Gastrocnemius medialis (tissue), 4 donors: ENCODE data around the gene TNS3. TPM values are rescaled to one million over a fixed set of nuclear protein-coding genes. Genes with fewer than 3 reads are reported as not detected.

Source experiments
- ATAC-seq, 2 donors: fragments of 150-250 bp; one replicate each; pipeline ENCODE4 v1.9.1; 2016
- DNase-seq, 2 donors: peaks; one replicate each; pipeline ENCODE4 v3.0.0-alpha.2; 2019
- H3K27ac ChIP-seq, 4 donors: fragments of 200-600 bp; sonication (generic); 1 replicate in 1 of 4; 2 replicates in 3 of 4; pipeline ENCODE4 v1.5.1; 2016 to 2018; ENCODE audit warnings: mild to moderate bottlenecking in 2 of 4, moderate library complexity in 1 of 4
- H3K27me3 ChIP-seq, 3 donors: fragments of 200-600 bp; sonication (generic) in 2 of 3; 1 replicate in 1 of 3; 2 replicates in 2 of 3; pipeline versions ENCODE4 v1.5.1 to v1.6.0; 2016 to 2019; ENCODE audit warnings: mild to moderate bottlenecking in 1 of 3, moderate library complexity in 1 of 3
- H3K36me3 ChIP-seq, 2 donors: fragments of 200-600 bp; sonication (generic) in 1 of 2; one replicate each; pipeline ENCODE4 v1.5.1; 2017 to 2018
- H3K4me1 ChIP-seq, 2 donors: fragments of 200-600 bp; sonication (generic) in 1 of 2; one replicate each; pipeline ENCODE4 v1.5.1; 2016 to 2017; ENCODE audit warnings: mild to moderate bottlenecking in 2 of 2
- H3K4me3 ChIP-seq, 4 donors: fragments of 200-600 bp; sonication (generic) in 3 of 4; 1 replicate in 1 of 4; 2 replicates in 3 of 4; pipeline ENCODE4 v1.5.1; 2016 to 2019; ENCODE audit warnings: mild to moderate bottlenecking in 2 of 4
- H3K9me3 ChIP-seq, 3 donors: fragments of 200-600 bp; sonication (generic) in 2 of 3; 1 replicate in 1 of 3; 2 replicates in 2 of 3; pipeline ENCODE4 v1.5.1; 2016 to 2019
- POLR2A ChIP-seq, 2 donors: fragments of 450-650 bp; IDR thresholded peaks; one replicate each; pipeline ENCODE4 v1.6.1; 2017; ENCODE audit warnings: antibody characterized with exemption in 2 of 2, mild to moderate bottlenecking in 2 of 2, moderate library complexity in 2 of 2
- in situ Hi-C, 4 donors: fragments of 200-750 bp; cut with MboI; loops; one replicate each; pipeline versions ENCODE4 v1.15.0 to v1.8.0; 2017; ENCODE audit warnings: low sequenced_read_pairs in 4 of 4
- intact Hi-C: fragments of 100-400 bp; cut with DNase I; formaldehyde crosslinking; loops from one replicate; pipeline ENCODE4 v1.15.1; 2023; ENCODE audit warnings: low total_unique reads
- total RNA-seq, 4 donors: library from RNA; depleted of rRNA; stranded (reverse); fragments of >200 nt; gene quantifications; one replicate each; pipeline versions ENCODE4 v1.1.0 to v1.2.3, GENCODE V29; 2016
- TF ChIP-seq, protein P1 (sequence below), 5 experiments: fragments of 450-650 bp in 3 of 5; fragments of 200-600 bp in 2 of 5; sonication (generic) in 2 of 5; IDR thresholded peaks in 4 of 5; conservative IDR thresholded peaks in 1 of 5; 1 replicate in 4 of 5; 2 replicates in 1 of 5; pipeline ENCODE4 v1.5.1; 2016 to 2019; ENCODE audit warnings: antibody characterized with exemption in 5 of 5, mild to moderate bottlenecking in 3 of 5, moderate library complexity in 3 of 5

Gene TNS3
- total RNA-seq, 4 donors from 2014 or later = 39.4 to 64.3 (median 50.5) TPM

DNA sequence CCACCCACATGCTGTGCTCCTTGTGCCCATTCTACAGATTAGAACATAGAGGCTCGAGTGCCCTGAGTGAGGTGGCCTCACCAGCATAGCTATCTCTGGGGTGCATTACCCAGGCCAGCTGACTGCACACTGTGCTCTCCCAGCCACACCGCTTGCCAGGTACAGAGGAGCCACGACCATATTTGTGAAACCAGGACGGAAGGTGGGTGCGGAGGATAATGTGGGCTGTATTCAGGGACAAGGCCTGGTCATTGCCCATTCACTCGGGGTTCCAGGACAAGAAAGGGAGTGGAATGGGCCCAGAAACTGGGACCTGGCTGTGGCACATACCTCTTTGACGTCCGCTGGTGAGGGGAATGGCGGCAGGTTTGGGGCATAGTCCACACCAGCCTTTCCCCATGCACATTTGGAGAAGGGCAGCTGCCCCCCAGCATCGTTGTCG, 236.0 kb downstream of the TNS3 start:
- no peaks in the 10 kb centered on the region for H3K27me3 ChIP-seq
- intact Hi-C loops = no loop called here
- ATAC-seq = no peak
- no peaks in the 10 kb centered on the region for H3K9me3 ChIP-seq
- in situ Hi-C loops = no loop called here
- no peak for DNase-seq
- H3K36me3 ChIP-seq = peaks cover 0 to 12% of the 10 kb centered on the region in 2 donors
- TF ChIP-seq, protein P1, sequence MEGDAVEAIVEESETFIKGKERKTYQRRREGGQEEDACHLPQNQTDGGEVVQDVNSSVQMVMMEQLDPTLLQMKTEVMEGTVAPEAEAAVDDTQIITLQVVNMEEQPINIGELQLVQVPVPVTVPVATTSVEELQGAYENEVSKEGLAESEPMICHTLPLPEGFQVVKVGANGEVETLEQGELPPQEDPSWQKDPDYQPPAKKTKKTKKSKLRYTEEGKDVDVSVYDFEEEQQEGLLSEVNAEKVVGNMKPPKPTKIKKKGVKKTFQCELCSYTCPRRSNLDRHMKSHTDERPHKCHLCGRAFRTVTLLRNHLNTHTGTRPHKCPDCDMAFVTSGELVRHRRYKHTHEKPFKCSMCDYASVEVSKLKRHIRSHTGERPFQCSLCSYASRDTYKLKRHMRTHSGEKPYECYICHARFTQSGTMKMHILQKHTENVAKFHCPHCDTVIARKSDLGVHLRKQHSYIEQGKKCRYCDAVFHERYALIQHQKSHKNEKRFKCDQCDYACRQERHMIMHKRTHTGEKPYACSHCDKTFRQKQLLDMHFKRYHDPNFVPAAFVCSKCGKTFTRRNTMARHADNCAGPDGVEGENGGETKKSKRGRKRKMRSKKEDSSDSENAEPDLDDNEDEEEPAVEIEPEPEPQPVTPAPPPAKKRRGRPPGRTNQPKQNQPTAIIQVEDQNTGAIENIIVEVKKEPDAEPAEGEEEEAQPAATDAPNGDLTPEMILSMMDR (IDR thresholded peaks at IDR 0.05 in 4 of 5, conservative IDR thresholded peaks at IDR 0.05 in 1 of 5) = no peak
- TF ChIP-seq POLR2A (IDR thresholded peaks at IDR 0.05) = no peak
- no peaks in the 10 kb centered on the region for H3K4me1 ChIP-seq
- H3K27ac ChIP-seq = no peak overlapping the region
- no peak overlapping the region for H3K4me3 ChIP-seq

DNA sequence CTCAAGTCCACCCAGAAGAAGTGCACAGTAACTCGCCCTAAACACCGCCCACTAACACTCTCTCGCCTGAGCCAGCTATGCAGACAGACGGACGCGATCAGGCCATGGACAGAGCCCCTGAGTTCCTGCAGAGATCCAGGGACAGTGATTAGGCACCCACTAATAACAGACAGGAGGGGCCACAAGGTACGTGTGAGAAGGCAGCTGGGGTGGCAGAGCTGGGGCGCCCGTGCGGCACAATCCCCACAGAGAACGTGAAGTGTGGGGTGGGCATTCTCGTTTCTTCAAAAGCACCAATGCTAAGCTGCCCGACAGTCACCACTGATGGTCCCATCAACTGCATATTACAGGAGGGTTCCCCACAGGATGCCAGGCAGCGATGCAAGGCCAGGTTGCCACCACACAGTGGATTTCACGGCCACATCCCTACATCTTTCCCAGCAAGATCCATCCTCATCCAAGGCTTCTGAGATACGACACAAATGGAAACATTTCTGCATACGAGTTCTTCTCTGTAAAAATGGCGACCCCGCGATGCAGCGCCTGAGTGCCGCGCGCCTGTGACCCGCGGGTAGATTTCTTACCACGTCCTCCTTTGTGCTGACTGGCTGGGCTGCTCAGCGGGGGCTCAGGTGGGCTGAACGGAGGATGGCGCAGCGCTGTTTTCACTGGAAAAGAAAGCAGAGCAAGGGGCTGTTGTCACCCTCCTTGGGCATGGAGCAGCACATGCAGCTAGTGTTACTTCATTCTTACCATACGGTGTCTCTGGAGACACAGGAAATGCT, 237.5 kb downstream of the TNS3 start:
- ATAC-seq = no peak
- no peak for TF ChIP-seq POLR2A (IDR thresholded peaks at IDR 0.05)
- TF ChIP-seq, protein P1 (IDR thresholded peaks at IDR 0.05 in 4 of 5, conservative IDR thresholded peaks at IDR 0.05 in 1 of 5) = no peak
- no peaks in the 10 kb centered on the region for H3K27me3 ChIP-seq
- peaks cover 0 to 12% of the 10 kb centered on the region in 2 donors for H3K36me3 ChIP-seq
- intact Hi-C loops (no loop called here), in situ Hi-C loops (no loop called here)
- H3K9me3 ChIP-seq = no peaks in the 10 kb centered on the region
- H3K4me1 ChIP-seq = no peaks in the 10 kb centered on the region
- H3K4me3 ChIP-seq = no peak overlapping the region
- no peak overlapping the region for H3K27ac ChIP-seq
- DNase-seq = no peak

DNA sequence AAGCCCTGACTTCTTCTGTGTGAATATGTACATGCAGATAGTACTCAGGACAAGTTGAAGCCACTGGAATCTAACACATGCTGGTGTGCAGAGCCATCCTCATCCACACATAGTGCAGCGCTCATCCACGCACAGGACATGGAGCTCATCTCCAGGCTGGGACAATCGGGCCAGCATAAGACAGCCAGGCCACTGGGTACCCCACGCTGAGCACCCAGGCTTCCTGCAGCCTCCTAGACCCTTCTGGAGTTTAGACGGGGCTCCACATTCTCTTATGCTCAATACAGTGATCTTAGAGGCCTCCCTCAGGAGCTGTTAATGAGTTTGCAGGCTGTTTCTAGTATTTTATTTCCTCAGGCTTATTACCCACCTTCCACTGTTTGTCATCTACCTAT, 238.9 kb downstream of the TNS3 start:
- TF ChIP-seq, protein P1 (IDR thresholded peaks at IDR 0.05 in 4 of 5, conservative IDR thresholded peaks at IDR 0.05 in 1 of 5) = no peak
- TF ChIP-seq POLR2A (IDR thresholded peaks at IDR 0.05) = no peak
- in situ Hi-C loops (no loop called here), intact Hi-C loops (no loop called here)
- H3K4me3 ChIP-seq = no peak overlapping the region
- no peak overlapping the region for H3K27ac ChIP-seq
- H3K27me3 ChIP-seq = no peaks in the 10 kb centered on the region
- H3K9me3 ChIP-seq = no peaks in the 10 kb centered on the region
- DNase-seq = no peak
- ATAC-seq = no peak
- peaks cover 0 to 12% of the 10 kb centered on the region in 2 donors for H3K36me3 ChIP-seq
- H3K4me1 ChIP-seq = peaks cover 0 to under 1% of the 10 kb centered on the region in 2 donors

DNA sequence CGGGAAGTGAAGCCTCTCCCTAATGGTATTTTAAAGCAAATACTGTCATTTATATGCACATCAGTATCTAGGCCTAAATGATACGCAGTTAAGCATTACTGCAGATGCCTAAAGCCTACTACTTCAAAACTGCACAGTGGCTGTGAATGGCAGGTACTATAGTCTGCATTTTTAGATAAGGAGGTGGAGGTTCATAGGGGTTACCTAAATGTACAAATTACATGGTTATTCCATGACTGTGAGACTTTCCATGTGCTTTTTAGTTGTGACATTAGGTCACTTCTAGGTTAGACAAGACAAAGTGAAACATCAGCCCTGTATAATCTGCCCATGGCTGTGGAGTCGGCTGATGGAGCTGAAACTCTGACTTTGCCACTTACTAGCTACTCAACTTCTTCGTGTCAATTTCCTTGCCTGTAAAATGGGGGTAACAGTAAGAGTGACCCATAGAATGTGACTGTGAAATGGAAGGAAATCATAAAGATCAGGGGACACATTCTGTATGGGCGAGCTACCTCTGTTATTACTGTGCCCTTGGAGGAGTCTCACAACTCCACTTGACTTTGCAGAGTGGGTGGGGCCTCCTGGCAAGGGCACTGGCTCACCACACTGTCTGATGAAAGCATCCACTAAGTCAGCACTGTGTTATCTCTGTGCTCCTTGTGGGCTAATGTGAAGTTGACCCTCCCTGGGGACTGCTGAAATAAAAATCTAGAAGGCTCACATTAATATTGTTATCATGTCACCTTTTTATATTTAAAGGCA, 239.4 kb downstream of the TNS3 start:
- Histone ChIP-seq H3K4me1 (peaks cover 1 to 6% of the 10 kb centered on the region in 2 donors), H3K27me3 (no peaks in the 10 kb centered on the region), H3K36me3 (peaks cover 0 to 12% of the 10 kb centered on the region in 2 donors), H3K27ac (no peak overlapping the region), H3K4me3 (no peak overlapping the region), H3K9me3 (no peaks in the 10 kb centered on the region)
- intact Hi-C loops = no loop called here
- no peak for ATAC-seq
- no peak for DNase-seq
- in situ Hi-C loops = no loop called here
- TF ChIP-seq POLR2A (IDR thresholded peaks at IDR 0.05) = no peak
- TF ChIP-seq, protein P1 (IDR thresholded peaks at IDR 0.05 in 4 of 5, conservative IDR thresholded peaks at IDR 0.05 in 1 of 5) = no peak
